GM19395 (cell line): Measurements from ENCODE around the gene ENTPD5.
A peak's percentile ranks its signal among the peaks of the same experiment; 100 is the strongest.

Experiments used
- ATAC-seq: cut with Tn5 transposase; IDR thresholded peaks from one replicate; pipeline ENCODE4 v1.9.1; 2021; ENCODE audit warnings: mild to moderate bottlenecking, moderate library complexity; ENCODE audit not compliant: unreplicated experiment

ENTPD5 gene, protein sequence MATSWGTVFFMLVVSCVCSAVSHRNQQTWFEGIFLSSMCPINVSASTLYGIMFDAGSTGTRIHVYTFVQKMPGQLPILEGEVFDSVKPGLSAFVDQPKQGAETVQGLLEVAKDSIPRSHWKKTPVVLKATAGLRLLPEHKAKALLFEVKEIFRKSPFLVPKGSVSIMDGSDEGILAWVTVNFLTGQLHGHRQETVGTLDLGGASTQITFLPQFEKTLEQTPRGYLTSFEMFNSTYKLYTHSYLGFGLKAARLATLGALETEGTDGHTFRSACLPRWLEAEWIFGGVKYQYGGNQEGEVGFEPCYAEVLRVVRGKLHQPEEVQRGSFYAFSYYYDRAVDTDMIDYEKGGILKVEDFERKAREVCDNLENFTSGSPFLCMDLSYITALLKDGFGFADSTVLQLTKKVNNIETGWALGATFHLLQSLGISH

DNA sequence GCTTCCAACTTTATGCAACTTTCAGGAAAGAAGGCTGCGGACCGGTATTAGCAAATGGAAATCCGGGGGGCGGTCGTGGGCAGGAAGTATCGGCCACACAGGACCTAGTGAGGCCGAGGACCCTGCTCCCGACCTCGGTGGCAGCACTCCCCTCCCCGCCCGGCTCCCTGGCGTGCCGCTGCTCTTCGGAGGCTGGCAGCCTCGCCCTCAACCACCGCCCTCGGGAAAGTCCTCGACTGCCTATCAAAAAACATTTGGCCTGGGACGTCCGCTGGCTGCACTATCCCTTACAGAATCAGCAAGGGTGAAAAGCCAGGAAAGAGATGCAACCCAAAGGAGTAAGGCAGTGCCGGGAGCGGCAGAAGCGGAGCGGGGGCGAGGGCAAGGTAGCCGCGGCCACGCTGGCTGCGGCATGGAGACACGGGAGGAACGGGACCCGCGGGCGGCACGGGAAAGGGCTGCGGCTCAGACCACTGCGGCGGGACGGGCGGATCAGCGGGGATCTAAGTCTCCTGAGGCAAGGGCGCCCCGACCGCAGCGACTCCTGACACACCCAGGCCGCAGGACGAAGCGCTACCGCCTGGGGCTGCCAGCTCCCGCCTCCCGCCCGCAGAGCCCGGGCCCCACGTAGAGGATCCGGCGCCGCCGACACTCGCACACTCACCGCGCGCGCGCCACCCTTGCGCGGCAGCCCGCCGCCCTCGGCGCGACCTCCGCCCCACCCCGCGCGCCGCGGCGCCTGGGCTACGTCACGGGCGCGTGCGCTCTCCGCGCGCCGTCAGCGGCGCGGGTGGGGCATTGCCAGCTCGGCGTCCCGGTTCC lies at the start of gene ENTPD5, which contains the start of gene BBOF1:
ENTPD5 (minus strand) TSS at position 703 of the 822 bp plus-strand sequence. CDS start 31,186 bp downstream, outside the sequence.
BBOF1 (plus strand) TSS at position 764 of the 822 bp plus-strand sequence. CDS start 130 bp downstream, outside the sequence.
- ATAC-seq, result peak; percentile 85

DNA sequence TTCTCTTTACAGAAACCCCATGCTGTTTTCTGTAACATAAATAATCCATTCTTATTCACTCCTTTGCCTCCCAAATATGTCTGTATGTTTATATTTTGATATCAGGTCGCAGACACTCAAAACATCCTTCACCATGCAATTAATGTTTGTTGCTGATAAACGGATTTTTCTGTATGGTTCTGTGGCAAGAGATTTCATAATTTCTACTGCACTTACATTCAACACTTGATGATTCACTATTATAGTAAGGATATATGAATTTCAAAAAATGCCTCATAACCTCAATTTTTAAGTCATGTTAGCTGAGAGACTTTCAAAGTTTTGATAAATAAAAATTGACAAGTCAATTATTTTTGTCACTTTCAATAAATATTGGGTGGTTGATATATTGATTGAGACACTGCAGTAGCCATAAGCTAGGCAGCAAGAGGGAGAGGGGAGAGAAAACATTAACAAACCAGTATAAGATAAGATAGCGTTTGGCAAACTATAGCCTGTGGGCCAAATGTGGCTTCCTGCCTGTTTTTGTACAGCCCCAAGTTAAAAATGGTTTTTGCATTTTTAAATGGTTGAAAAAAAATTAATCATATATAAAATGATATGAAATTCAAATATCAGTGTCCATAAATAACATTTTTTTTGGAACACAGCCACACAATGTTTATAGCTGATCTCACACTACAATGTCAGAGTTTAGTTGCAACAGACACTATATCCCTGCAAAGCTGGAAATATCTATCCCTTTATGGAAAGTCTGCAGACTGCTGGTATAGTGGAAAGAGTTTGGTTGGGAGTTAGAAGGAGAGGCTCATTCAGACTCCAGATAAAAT lies 46.9 kb upstream of the ENTPD5 start:
- ATAC-seq, result no peak

DNA sequence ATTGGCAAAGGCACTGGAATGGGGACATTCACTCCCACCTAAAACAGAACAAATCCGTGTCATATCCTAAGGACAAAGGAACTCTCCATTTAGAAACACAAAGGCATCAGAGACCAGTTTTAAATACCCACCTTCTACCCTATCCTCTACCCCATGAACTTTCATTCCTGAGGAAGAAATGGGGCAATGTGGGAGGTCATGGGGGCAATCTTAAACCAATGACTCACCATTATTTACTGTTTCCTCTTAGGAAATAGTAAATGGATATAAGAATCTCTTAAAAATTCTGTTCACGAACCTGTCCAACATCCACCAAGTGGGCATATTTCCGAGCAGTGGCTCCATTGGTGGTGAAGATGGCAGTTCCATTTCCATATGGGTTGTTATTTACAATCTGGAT lies 45.8 kb upstream of the ENTPD5 start:
- no peak for ATAC-seq

DNA sequence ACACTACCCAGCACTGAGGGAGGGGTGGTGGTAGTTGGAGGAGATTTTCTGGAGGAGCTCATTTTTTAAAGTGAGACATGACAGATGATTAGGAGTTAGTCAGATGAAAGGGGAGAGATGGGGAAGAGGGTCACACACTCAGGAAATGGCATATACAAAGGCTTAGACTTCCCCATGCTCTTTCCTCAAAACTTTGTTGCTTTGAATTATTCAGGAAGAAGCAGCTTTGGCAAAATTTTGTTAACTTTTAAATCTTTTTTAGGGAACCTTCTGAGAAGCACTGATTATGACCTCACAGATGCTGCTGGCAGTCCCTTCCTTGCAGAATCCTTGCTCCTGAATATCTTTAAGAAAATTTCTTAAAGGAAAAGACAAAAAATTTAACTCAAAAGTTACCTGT lies 45.3 kb upstream of the ENTPD5 start:
- no peak for ATAC-seq

DNA sequence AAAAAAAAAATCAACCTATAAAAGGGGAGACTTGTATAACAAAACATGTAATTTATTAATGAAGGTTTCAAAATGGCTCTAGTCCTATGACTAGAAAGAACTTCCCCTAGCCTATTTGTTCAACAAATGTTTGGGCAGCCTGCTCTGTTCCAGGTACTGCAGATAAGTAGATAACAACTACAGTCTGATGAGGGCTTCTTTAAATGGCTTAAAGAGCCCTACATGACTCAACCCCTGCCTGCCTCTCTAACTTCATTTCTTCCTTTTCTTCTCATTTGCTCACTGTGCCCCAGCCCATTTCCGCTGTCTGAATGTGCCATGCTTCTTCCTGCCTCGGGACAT lies 43.7 kb upstream of the ENTPD5 start:
- ATAC-seq, result no peak

DNA sequence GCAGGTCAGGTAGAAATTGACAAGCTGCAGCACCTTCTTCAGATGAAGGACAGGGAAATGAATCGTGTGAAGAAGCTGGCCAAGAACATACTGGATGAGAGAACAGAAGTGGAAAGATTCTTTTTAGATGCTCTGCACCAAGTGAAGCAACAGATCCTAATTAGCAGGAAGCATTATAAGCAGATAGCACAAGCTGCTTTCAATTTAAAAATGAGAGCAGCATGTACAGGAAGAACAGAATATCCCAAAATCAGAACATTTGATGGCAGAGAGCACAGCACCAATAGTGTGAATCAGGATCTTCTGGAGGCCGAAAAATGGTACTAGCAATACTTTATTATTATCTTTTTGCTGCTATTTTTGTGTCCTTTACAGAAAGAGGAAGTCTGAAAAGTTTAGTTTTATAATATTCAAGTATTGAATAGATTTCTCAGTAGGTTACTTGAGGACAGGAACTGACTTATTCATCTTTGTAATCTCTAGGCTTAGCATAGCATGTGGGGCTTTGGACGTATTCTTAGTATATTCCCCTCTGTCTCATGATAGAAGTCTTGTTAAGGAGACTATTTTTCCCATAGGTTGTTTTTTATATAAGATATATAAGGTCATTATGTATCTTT lies 30.9 kb upstream of the ENTPD5 start:
- no peak for ATAC-seq

DNA sequence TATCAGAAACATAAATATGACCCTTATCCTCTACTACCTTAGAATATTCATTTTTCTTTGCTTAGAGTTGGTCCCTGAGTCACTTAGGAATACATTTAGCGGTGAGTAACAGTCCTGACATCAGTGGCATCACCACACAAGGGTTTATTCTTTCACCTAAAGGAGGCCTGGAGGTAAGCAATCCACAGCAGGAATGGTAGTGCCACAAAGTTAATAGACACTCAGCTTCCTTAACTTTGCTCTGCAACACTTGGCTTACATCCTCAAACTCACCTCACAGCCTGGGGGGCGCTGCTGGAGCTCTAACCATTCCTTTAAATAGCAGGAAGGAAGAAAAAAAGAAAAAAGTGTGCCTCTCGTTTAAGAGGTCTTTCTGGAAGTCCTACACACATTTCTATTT lies 29.2 kb upstream of the ENTPD5 start:
- ATAC-seq, result no peak

DNA sequence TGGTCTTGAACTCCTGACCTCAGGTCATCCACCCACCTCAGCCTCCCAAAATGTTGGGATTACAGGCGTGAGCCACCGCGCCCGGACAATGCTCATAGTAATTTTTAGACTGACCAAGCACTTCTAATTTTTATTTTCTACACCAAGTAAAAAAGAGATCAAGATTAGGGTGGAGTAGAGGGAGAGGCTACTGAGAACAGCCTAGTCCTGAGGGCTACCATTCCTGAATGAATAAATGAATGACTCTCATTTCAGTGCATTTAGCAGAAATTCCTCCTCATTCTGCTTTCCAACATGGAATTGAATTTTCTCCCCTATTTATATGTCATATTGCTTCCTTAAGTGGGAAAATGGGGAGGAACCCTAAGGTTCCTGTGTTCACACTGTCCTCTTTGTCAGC lies 26.4 kb upstream of the ENTPD5 start:
- no peak for ATAC-seq

DNA sequence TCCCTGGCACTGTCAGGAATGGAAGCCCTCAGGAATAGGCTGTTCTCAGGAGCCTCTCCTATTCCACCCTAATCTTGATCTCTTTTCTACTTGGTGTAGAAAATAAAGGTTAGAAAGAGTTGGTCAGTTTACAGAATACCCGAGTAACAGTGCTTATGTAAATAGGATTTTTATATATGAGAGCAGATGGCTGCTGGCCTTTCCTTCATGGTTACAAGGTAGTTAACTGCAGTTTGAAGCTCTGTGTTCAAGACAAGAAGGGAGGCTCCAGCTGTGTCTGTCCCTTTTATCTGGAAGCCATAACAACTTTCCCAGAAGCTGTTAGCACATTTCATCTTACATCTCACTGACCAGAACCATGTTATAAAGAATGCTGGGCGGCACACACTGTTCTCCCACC lies 23.2 kb upstream of the ENTPD5 start:
- ATAC-seq, result no peak

DNA sequence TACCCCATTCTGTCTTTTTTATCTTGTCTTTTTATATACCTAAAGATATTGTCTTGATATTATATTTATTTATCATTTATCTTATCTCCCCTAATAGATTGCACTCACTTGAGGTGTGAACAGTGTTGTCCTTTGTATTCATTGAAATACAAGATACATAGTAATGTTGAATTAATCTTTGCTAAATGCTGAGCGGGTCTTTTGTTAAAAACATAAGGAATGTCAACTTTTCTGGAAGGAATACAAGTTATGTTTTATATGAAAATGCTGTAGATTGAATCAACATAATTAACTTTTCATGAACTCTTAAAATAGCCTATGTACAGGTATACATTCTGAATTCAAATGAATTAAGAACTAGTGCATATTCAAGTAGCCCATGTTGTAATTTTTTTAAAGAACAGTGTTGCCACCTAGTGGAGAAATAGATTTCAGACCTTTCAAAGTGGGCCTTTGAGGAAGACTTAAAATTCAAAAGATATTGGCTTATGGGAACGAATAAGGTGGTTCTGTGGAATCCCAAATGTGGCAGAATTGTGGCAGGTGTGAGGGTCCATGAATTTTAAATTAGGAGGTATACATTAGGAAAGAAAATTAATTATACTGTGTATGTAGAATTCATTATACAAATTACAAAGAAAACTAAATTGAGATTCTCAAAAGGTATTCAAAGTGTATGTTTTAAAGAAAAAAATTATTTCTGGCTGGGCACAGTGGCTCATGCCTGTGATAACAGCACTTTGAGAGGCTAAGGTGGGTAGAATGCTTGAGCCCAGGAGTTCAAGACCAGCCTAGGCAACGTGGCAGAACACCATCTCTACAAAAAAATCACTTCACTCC lies 19.2 kb upstream of the ENTPD5 start:
- ATAC-seq, result no peak

DNA sequence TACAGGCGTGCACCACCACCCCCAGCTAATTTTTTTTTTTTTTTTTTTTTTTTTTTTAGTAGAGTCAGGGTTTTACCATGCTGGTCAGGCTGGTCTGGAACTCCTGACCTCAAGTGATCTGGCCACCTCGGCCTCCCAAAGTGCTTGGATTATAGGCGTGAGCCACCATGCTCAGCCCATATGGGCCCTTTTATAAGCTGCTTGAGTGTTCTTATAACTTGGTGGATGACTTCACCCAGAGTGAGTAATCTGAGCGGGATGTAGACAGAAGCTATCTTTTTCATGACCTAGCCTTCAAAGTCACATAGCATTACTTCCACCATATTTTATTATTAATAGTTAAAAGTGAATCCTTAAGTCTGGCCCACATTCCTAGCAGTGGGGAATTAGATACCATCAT lies 16.5 kb upstream of the ENTPD5 start:
- no peak for ATAC-seq

DNA sequence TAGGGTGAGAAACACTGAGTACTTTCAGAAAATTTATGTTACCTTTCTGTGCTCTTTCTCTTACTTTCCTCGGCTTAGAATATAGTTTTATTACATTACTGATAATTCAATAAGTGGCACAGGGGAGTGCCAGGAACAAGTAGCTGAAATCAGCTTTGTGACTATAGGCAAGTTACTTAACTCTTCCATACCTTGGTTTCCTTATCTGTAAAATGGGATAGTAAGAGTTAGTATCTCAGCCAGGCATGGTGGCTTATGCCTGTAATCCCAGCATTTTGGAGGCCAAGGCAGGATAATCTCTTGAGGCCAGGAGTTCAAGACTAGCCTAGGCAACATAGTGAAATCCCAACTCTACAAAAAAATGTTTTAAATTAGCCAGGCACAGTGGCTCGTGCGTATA lies 15.5 kb upstream of the ENTPD5 start:
- ATAC-seq, result no peak

DNA sequence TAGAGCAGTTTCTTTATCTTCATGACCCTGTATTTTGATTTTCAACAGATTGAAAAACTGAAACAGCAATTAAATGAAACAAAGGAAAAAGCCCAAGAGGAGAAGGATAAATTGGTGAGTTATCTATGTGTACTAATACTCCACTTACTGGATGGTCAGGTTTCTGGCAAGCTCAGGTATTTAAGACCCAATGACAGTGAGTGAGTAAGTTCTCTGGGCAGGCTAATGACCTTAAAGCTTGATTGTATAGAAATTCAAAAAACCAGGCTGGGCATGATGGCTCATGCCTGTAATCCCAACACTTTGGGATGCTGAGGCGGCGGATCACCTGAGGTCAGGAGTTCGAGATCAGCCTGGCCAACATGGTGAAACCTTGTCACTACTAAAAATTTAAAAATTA lies 10.0 kb upstream of the ENTPD5 start:
- ATAC-seq, result no peak

DNA sequence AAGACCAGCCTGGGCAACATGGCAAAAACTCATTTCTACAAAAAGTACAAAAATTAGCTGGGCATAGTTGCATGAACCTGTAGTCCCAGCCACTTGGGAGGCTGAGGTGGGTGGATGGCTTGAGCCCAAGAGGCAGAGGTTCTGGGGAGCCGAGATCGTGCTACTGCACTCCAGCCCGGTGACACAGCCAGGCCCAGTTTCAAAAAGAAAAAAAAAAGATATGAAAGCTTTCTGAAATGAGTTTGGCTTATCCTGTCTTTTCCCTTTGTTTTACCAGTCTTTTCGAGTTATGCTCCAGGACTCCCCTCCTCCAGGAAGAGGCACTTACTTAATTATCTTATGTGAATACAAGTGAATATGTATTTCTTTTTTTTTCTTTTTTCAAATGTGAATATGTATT lies 3.3 kb upstream of the ENTPD5 start:
- ATAC-seq, result no peak

DNA sequence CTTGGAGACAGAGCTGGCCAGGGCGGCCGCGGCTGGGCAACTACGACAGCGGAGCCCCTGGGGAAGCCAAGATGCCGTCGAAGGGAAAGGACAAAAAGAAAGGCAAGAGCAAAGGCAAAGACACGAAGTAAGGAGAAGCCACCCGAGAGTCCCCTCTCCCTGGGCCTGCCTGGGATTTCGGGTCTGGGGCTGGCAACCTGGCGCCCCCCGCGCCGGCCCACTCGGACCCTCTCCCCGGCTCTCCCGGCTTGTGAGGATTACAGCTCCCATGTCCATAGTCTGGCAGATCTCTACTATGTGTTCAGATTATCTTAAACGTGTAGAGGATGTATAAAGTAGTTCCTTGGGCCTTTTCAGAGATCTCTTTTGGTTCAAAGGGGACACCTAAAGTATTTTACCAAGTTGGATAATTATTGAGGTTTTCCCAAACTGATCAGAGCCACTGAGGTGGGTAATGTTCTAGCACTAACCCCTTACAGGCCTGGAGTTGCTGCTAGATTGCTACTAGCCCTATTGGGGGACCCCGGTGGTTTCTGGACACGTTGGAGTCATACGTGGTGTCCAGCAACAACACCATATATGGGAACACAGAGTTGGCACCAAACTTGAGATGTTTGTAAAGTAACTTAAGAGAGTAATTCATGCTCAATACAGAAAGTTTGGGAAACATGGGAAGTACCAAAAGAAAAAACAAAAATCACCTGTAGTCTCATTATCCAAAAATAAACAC lies 485 bp upstream of the ENTPD5 start:
- no peak for ATAC-seq

DNA sequence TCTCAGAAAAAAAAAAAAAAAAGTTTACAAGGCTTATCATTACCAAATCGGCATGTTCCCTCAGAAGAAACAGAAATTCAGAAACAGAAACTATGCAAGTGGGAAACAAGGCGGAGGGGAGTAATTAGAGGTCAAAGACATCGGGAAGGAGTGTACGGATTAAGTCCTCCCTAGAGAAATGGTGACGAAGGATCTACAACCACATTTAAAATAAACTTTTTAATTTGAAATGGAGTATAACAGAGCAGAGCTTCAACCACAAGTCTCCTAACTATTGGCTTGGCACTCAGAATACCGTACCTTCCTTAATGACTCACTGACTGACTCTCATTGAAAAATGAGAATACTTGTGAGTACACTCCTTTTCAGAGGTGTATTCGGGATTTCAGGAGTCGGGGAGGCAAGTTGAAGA lies 908 bp downstream of the ENTPD5 start:
- ATAC-seq, result peak; percentile 23

DNA sequence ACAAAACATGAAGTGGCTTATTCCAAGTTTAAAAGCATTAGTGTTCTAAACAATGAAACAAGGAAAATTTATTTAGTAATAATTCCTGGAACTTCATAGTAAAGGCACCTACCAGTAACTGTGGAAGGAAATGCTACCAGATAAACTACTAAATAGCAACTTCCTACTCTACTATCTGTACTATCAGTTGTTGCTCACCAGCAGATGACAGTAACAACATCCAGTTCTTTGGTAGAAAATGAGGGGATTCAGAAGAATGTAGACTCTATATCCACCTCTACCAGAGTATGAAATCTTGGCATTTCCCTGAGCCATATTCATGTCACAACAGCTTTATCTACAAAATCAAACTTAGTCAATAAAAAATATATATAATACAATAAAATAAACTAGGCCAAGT lies 3.1 kb downstream of the ENTPD5 start:
- ATAC-seq, result no peak

DNA sequence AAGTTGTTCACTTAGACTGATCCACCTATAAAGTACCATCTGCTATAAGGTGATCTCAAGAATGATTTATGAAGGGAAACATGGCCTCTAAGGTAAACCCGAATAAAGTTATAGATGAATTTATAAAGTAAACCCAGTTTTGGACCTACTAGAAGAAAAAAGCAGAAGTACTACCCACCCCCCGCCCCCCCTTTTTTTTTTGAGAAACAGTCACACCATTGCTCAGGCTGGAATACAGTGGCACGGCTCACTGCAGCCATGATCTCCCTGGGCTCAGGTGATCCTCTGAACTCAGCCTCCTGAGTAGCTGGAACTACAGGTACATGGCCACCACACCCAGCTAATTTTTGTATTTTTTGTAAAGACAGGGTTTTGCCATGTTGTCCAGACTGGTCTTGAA lies 3.9 kb downstream of the ENTPD5 start:
- ATAC-seq, result no peak

DNA sequence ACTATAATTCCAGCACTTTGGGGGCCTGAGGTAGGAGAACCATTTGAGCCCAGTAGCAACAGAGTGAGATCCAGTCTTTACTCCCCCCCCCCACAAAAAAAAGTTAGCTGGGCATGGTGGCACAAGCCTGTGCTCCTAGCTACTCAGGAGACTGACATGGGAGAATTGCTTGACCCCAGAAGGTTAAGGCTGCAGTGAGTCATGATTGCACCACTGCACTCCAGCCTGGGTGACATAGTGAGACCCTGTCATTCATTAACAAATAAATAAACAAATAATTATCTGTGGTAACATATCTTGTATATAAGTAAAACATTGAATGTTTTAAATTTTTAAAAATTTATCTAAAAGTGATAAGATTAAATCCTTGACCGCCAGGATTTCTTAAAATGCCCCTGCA lies 4.8 kb downstream of the ENTPD5 start:
- no peak for ATAC-seq
